HUES48 (cell line): Measurements from ENCODE around the gene WDR19.
"Not testable (repeated sequence)": the region's sequence is repeated elsewhere in the genome, so short reads cannot be mapped to it uniquely, and the experiment has no call there.

ENCODE experiments used
- H3K27ac ChIP-seq: one replicate; pipeline ENCODE4 v1.7.0; 2013; ENCODE audit warnings: low read depth, low read length, inconsistent platforms
- H3K27me3 ChIP-seq: 2 replicates; pipeline ENCODE4 v1.6.1; 2013; ENCODE audit warnings: mild to moderate bottlenecking, low read length; ENCODE audit not compliant: control insufficient read depth, insufficient read depth
- H3K36me3 ChIP-seq: 2 replicates; pipeline ENCODE4 v1.6.1; 2013; ENCODE audit warnings: low read length; ENCODE audit not compliant: control insufficient read depth, insufficient read depth
- H3K4me1 ChIP-seq: 2 replicates; pipeline ENCODE4 v1.6.1; 2013; ENCODE audit warnings: mild to moderate bottlenecking, low read length; ENCODE audit not compliant: control insufficient read depth, insufficient read depth
- H3K4me3 ChIP-seq: 2 replicates; pipeline ENCODE4 v1.5.1; 2013; ENCODE audit warnings: mild to moderate bottlenecking, low read depth, low read length
- H3K9ac ChIP-seq: 2 replicates; pipeline ENCODE4 v1.6.1; 2013; ENCODE audit warnings: mild to moderate bottlenecking, low read depth, low read length, moderate library complexity
- H3K9me3 ChIP-seq: 2 replicates; pipeline ENCODE4 v1.6.1; 2013; ENCODE audit warnings: low read length; ENCODE audit not compliant: control insufficient read depth, insufficient read depth

WDR19 gene

GRCh38 chr4:39292433-39292832 lies 110.1 kb downstream of the WDR19 start:
- peaks cover 82% of the 10 kb centered on the region for H3K36me3 ChIP-seq
- not testable (repeated sequence) for H3K27ac ChIP-seq, H3K9me3 ChIP-seq, H3K9ac ChIP-seq, H3K4me1 ChIP-seq, H3K4me3 ChIP-seq, H3K27me3 ChIP-seq

GRCh38 chr4:39295784-39296183 lies 113.5 kb downstream of the WDR19 start:
- no peak overlapping the region for H3K27ac ChIP-seq
- no peaks in the 10 kb centered on the region for H3K4me1 ChIP-seq
- no peaks in the 10 kb centered on the region for H3K9me3 ChIP-seq
- no peak overlapping the region for H3K4me3 ChIP-seq
- no peak overlapping the region for H3K9ac ChIP-seq
- peaks cover 75% of the 10 kb centered on the region for H3K36me3 ChIP-seq
- no peaks in the 10 kb centered on the region for H3K27me3 ChIP-seq

GRCh38 chr4:39302901-39303300 lies 120.6 kb downstream of the WDR19 start:
- no peak overlapping the region for H3K27ac ChIP-seq
- peaks cover 76% of the 10 kb centered on the region for H3K36me3 ChIP-seq
- no peaks in the 10 kb centered on the region for H3K9me3 ChIP-seq
- H3K4me1 ChIP-seq: no peaks in the 10 kb centered on the region
- no peak overlapping the region for H3K9ac ChIP-seq
- H3K4me3 ChIP-seq: no peak overlapping the region
- H3K27me3 ChIP-seq: no peaks in the 10 kb centered on the region

GRCh38 chr4:39303871-39304270 lies 121.5 kb downstream of the WDR19 start:
- Histone ChIP-seq H3K27me3 (no peaks in the 10 kb centered on the region), H3K27ac (no peak overlapping the region), H3K9me3 (no peaks in the 10 kb centered on the region), H3K4me3 (no peak overlapping the region), H3K36me3 (peaks cover 78% of the 10 kb centered on the region), H3K9ac (no peak overlapping the region), H3K4me1 (no peaks in the 10 kb centered on the region)

GRCh38 chr4:39304651-39305050 lies 122.3 kb downstream of the WDR19 start:
- Histone ChIP-seq H3K9me3 (no peaks in the 10 kb centered on the region), H3K9ac (no peak overlapping the region), H3K27ac (no peak overlapping the region), H3K36me3 (peaks cover 82% of the 10 kb centered on the region), H3K4me3 (no peak overlapping the region), H3K4me1 (no peaks in the 10 kb centered on the region), H3K27me3 (no peaks in the 10 kb centered on the region)

- H3K27me3 ChIP-seq: no peaks in the 10 kb centered on the region
- H3K4me1 ChIP-seq: no peaks in the 10 kb centered on the region
- H3K9ac ChIP-seq: no peak overlapping the region
- H3K36me3 ChIP-seq: peaks cover 84% of the 10 kb centered on the region
- H3K27ac ChIP-seq: no peak overlapping the region
- no peaks in the 10 kb centered on the region for H3K9me3 ChIP-seq
- H3K4me3 ChIP-seq: no peak overlapping the region
These were observed 123.8 kb downstream of the WDR19 start for GRCh38 chr4:39305912-39306677.

GRCh38 chr4:39308611-39309010 lies 126.3 kb downstream of the WDR19 start:
- no peaks in the 10 kb centered on the region for H3K4me1 ChIP-seq
- H3K9ac ChIP-seq: no peak overlapping the region
- H3K27ac ChIP-seq: no peak overlapping the region
- no peaks in the 10 kb centered on the region for H3K27me3 ChIP-seq
- no peaks in the 10 kb centered on the region for H3K9me3 ChIP-seq
- no peak overlapping the region for H3K4me3 ChIP-seq
- peaks cover 87% of the 10 kb centered on the region for H3K36me3 ChIP-seq

- Histone ChIP-seq H3K9ac (no peak overlapping the region), H3K27ac (no peak overlapping the region), H3K27me3 (no peaks in the 10 kb centered on the region), H3K36me3 (peaks cover 92% of the 10 kb centered on the region), H3K9me3 (no peaks in the 10 kb centered on the region), H3K4me3 (no peak overlapping the region), H3K4me1 (no peaks in the 10 kb centered on the region)
These were observed 130.5 kb downstream of the WDR19 start for GRCh38 chr4:39312816-39313215.

- no peak overlapping the region for H3K9ac ChIP-seq
- H3K9me3 ChIP-seq: no peaks in the 10 kb centered on the region
- H3K27ac ChIP-seq: no peak overlapping the region
These were observed 137.3 kb downstream of the WDR19 start for GRCh38 chr4:39319676-39320075.

GRCh38 chr4:39320381-39321115 lies 138.2 kb downstream of the WDR19 start:
- Histone ChIP-seq H3K9ac (no peak overlapping the region), H3K27ac (no peak overlapping the region), H3K4me3 (no peak overlapping the region), H3K9me3 (no peaks in the 10 kb centered on the region), H3K27me3 (no peaks in the 10 kb centered on the region), H3K4me1 (no peaks in the 10 kb centered on the region), H3K36me3 (peaks cover 82% of the 10 kb centered on the region)

More at GRCh38 chr4:39319676-39320075, 137.3 kb downstream of the WDR19 start:
- no peaks in the 10 kb centered on the region for H3K27me3 ChIP-seq
- peaks cover 83% of the 10 kb centered on the region for H3K36me3 ChIP-seq
- H3K4me1 ChIP-seq: no peaks in the 10 kb centered on the region
- H3K4me3 ChIP-seq: no peak overlapping the region

GRCh38 chr4:39323821-39324220 lies 141.5 kb downstream of the WDR19 start:
- Histone ChIP-seq H3K4me3 (no peak overlapping the region), H3K27me3 (no peaks in the 10 kb centered on the region), H3K4me1 (no peaks in the 10 kb centered on the region), H3K27ac (no peak overlapping the region), H3K36me3 (peaks cover 80% of the 10 kb centered on the region), H3K9me3 (no peaks in the 10 kb centered on the region), H3K9ac (no peak overlapping the region)
